SK-N-SH (cell line): ENCODE results near the gene NSUN2. TPM values are rescaled to one million over a fixed set of nuclear protein-coding genes. Genes with fewer than 3 reads are reported as not detected.

ENCODE experiments used
- CTCF ChIA-PET: fragments of 300-600, 350-600 bp; formaldehyde crosslinking; extraction: SDS; loops from one replicate; lab custom pipeline; 2021; lab: Yijun Ruan, JAX
- POLR2A ChIA-PET: fragments of 350-600 bp; sonication (Branson Sonifier 250); formaldehyde crosslinking; extraction: SDS; loops from one replicate; lab custom pipeline; 2020; ENCODE audit warnings: antibody characterized with exemption, inconsistent platforms; lab: Yijun Ruan, JAX
- DNase-seq: peaks from one replicate; pipeline ENCODE4 v3.0.0; 2012
- H2AFZ ChIP-seq: fragments of 200-600 bp; sonication (generic); 2 replicates; pipeline ENCODE4 v1.8.1; 2016; ENCODE audit warnings: antibody characterized with exemption, mild to moderate bottlenecking, low read depth
- H3F3A ChIP-seq: fragments of 200-600 bp; sonication (generic); replicated peaks from 2 replicates; pipeline ENCODE3; 2016; ENCODE audit warnings: antibody characterized with exemption, mild to moderate bottlenecking; ENCODE audit not compliant: insufficient read depth
- H3K27ac ChIP-seq, 2 experiments: fragments of 200-500 bp in 1 of 2; fragments of 200-600 bp in 1 of 2; sonication (Bioruptor generic) in 1 of 2; sonication (generic), shearing (Covaris generic) in 1 of 2; 2 replicates each; pipeline versions ENCODE4 v1.5.1 to v1.6.1; 2014 to 2016; ENCODE audit warnings: low read depth in 2 of 2, inconsistent platforms in 1 of 2, low read length in 1 of 2, mild to moderate bottlenecking in 1 of 2, mixed read lengths in 1 of 2
- H3K27me3 ChIP-seq: fragments of 200-600 bp; sonication (generic), shearing (Covaris generic); 2 replicates; pipeline ENCODE4 v1.6.1; 2016; ENCODE audit warnings: mixed run types; ENCODE audit not compliant: insufficient read depth
- H3K36me3 ChIP-seq, 2 experiments: fragments of 200-500 bp in 1 of 2; fragments of 200-600 bp in 1 of 2; sonication (Bioruptor generic) in 1 of 2; sonication (generic) in 1 of 2; replicated peaks in 1 of 2; 2 replicates each; pipeline versions ENCODE3 to v1.5.1; 2014 to 2016; ENCODE audit warnings: low read length in 1 of 2, mild to moderate bottlenecking in 1 of 2; ENCODE audit not compliant: insufficient read depth in 2 of 2, control insufficient read depth in 1 of 2
- H3K4me1 ChIP-seq, 2 experiments: fragments of 200-500 bp in 1 of 2; fragments of 200-600 bp in 1 of 2; sonication (Bioruptor generic) in 1 of 2; sonication (generic), shearing (Covaris generic) in 1 of 2; 2 replicates each; pipeline versions ENCODE4 v1.5.1 to v1.6.1; 2014 to 2016; ENCODE audit warnings: low read depth in 1 of 2, low read length in 1 of 2, mixed run types in 1 of 2; ENCODE audit not compliant: insufficient read depth in 2 of 2, control insufficient read depth in 1 of 2
- H3K4me2 ChIP-seq: fragments of 200-600 bp; sonication (generic), shearing (Covaris generic); 2 replicates; pipeline ENCODE4 v1.6.1; 2017; ENCODE audit warnings: mixed run types
- H3K4me3 ChIP-seq, 2 experiments: fragments of 200-500 bp in 1 of 2; fragments of 200-600 bp in 1 of 2; sonication (Bioruptor generic) in 1 of 2; sonication (generic), shearing (Covaris generic) in 1 of 2; 2 replicates each; pipeline versions ENCODE4 v1.5.1 to v1.8.1; 2014 to 2016; ENCODE audit warnings: low read depth in 2 of 2, inconsistent platforms in 1 of 2, low read length in 1 of 2, mild to moderate bottlenecking in 1 of 2, mixed read lengths in 1 of 2, moderate library complexity in 1 of 2
- H3K79me2 ChIP-seq: fragments of 200-600 bp; sonication (generic); 2 replicates; pipeline ENCODE4 v1.8.1; 2017; ENCODE audit warnings: mild to moderate bottlenecking; ENCODE audit not compliant: insufficient read depth
- H3K9ac ChIP-seq: fragments of 200-600 bp; sonication (generic); 2 replicates; pipeline ENCODE4 v1.6.1; 2017; ENCODE audit warnings: mixed run types
- H3K9me2 ChIP-seq: fragments of 200-600 bp; sonication (generic); 2 replicates; pipeline ENCODE4 v1.6.1; 2017; ENCODE audit warnings: mixed run types
- H3K9me3 ChIP-seq: fragments of 200-600 bp; sonication (generic); 2 replicates; pipeline ENCODE4 v1.6.1; 2017; ENCODE audit warnings: mixed run types, mild to moderate bottlenecking, moderate library complexity
- H4K20me1 ChIP-seq: fragments of 200-600 bp; sonication (generic); 2 replicates; pipeline ENCODE4 v1.6.1; 2017; ENCODE audit warnings: mild to moderate bottlenecking, mixed run types; ENCODE audit not compliant: insufficient read depth
- CHD2 ChIP-seq: fragments of 150-350 bp; IDR thresholded peaks from 2 replicates; pipeline ENCODE4 v1.6.1; 2018; ENCODE audit warnings: low read length; ENCODE audit not compliant: partially characterized antibody
- ELF1 ChIP-seq: IDR thresholded peaks from 2 replicates; pipeline ENCODE4 v1.4.0; 2012
- FOSL2 ChIP-seq: IDR thresholded peaks from 2 replicates; pipeline ENCODE4 v1.4.0; 2012; ENCODE audit warnings: low read depth, mild to moderate bottlenecking, moderate library complexity, borderline replicate concordance
- GABPA ChIP-seq: IDR thresholded peaks from 2 replicates; pipeline ENCODE4 v1.4.0; 2012; ENCODE audit warnings: low read depth, mild to moderate bottlenecking
- GATA2 ChIP-seq: sonication (generic); formaldehyde crosslinking; IDR thresholded peaks from 2 replicates; pipeline ENCODE4 v1.5.0; 2020; ENCODE audit warnings: mild to moderate bottlenecking, missing genetic modification reagents
- JUND ChIP-seq: IDR thresholded peaks from 2 replicates; pipeline ENCODE4 v1.4.0; 2012
- MAX ChIP-seq: IDR thresholded peaks from 2 replicates; pipeline ENCODE4 v1.4.0; 2012; ENCODE audit warnings: low read depth
- MEF2A ChIP-seq: IDR thresholded peaks from 2 replicates; pipeline ENCODE4 v1.4.0; 2012; ENCODE audit warnings: low read depth, borderline replicate concordance
- MXI1 ChIP-seq: IDR thresholded peaks from 2 replicates; pipeline ENCODE4 v1.6.1; 2012; ENCODE audit warnings: mild to moderate bottlenecking, low read depth, low read length, improper control_type of control experiment
- POLR2AphosphoS5 ChIP-seq: IDR thresholded peaks from 2 replicates; pipeline ENCODE4 v1.6.1; 2012; ENCODE audit warnings: low read depth, low read length
- RAD21 ChIP-seq: IDR thresholded peaks from 2 replicates; pipeline ENCODE4 v1.6.1; 2012; ENCODE audit warnings: mild to moderate bottlenecking, low read length
- RCOR1 ChIP-seq: fragments of 150-350 bp; IDR thresholded peaks from 2 replicates; pipeline ENCODE4 v1.6.1; 2017; ENCODE audit warnings: antibody characterized with exemption, low read length
- RFX5 ChIP-seq: IDR thresholded peaks from 2 replicates; pipeline ENCODE4 v1.6.1; 2012; ENCODE audit warnings: mild to moderate bottlenecking, improper control_type of control experiment, low read length
- RXRA ChIP-seq: IDR thresholded peaks from 2 replicates; pipeline ENCODE4 v1.4.0; 2012; ENCODE audit warnings: low read depth, mild to moderate bottlenecking, borderline replicate concordance
- SMC3 ChIP-seq: IDR thresholded peaks from 2 replicates; pipeline ENCODE4 v1.6.1; 2012; ENCODE audit warnings: low read depth, low read length, improper control_type of control experiment
- TAF1 ChIP-seq: IDR thresholded peaks from 2 replicates; pipeline ENCODE4 v1.6.1; 2012; ENCODE audit warnings: low read depth, mild to moderate bottlenecking, low read length, moderate library complexity, borderline replicate concordance
- TCF12 ChIP-seq: IDR thresholded peaks from 2 replicates; pipeline ENCODE4 v1.4.0; 2012
- USF1 ChIP-seq: IDR thresholded peaks from 2 replicates; pipeline ENCODE4 v1.4.0; 2012; ENCODE audit warnings: low read depth, borderline replicate concordance
- USF2 ChIP-seq: fragments of 150-350 bp; IDR thresholded peaks from 2 replicates; pipeline ENCODE4 v1.6.1; 2017; ENCODE audit warnings: antibody characterized with exemption, low read length, low read depth, borderline replicate concordance
- YY1 ChIP-seq: IDR thresholded peaks from 2 replicates; pipeline ENCODE4 v1.4.0; 2012; ENCODE audit warnings: low read depth, mild to moderate bottlenecking
- ZBTB33 ChIP-seq: IDR thresholded peaks from 2 replicates; pipeline ENCODE4 v1.4.0; 2012; ENCODE audit warnings: low read depth, borderline replicate concordance
- WGBS: methylation state at CpG from one replicate; pipeline ENCODE4 v1.1.6; 2017; ENCODE audit warnings: low lambda C conversion rate; 5-methylcytosine and 5-hydroxymethylcytosine counted together
- polyA plus RNA-seq, 3 experiments: library from polyadenylated mRNA; depleted of rRNA; stranded (reverse); fragments of >200 nt; gene quantifications; 2 replicates each; pipeline ENCODE4 v1.2.3, GENCODE V29; 2012

NSUN2 gene
- polyA plus RNA-seq, 1 of the 3 experiments (the other 2 are of a cell fraction), result 78.9 TPM

- no peak for TF ChIP-seq RAD21
- no peak for TF ChIP-seq POLR2AphosphoS5
Observed at GRCh38 chr5:6636293-6636692, 3.4 kb upstream of the NSUN2 start (continued).

GRCh38 chr5:6634788-6635430 is 2.1 kb upstream of the NSUN2 start:
- Histone ChIP-seq H3K9me3 (no peaks in the 10 kb centered on the region), H3F3A (no peaks in the 10 kb centered on the region), H3K27me3 (no peaks in the 10 kb centered on the region), H3K4me3 (peak overlapping the region in 1 of 2 experiments; percentile 95; a peak in 3 of 4 replicates), H3K4me1 (peaks cover 5 to 27% of the 10 kb centered on the region in 2 experiments; a peak in 2 of 4 replicates), H3K9me2 (no peaks in the 10 kb centered on the region), H4K20me1 (peaks cover 23% of the 10 kb centered on the region), H3K9ac (peak overlapping the region; percentile 42; the same call in 1 of the 2 replicates), H3K4me2 (peak overlapping the region; percentile 80), H3K36me3 (peaks cover 6 to 16% of the 10 kb centered on the region in 2 experiments), H3K79me2 (peaks cover 89% of the 10 kb centered on the region), H3K27ac (no peak overlapping the region), H2AFZ (no peak overlapping the region)
- no peak for DNase-seq
- TF ChIP-seq TAF1 (no peak), YY1 (no peak), CHD2 (no peak), MEF2A (no peak), RFX5 (no peak), RCOR1 (no peak), ZBTB33 (no peak), ELF1 (no peak), SMC3 (no peak), FOSL2 (no peak), RAD21 (no peak), GABPA (no peak), TCF12 (no peak), GATA2 (no peak)
- ChIA-PET CTCF (interaction anchor here (1.0 kb wide), 1 partner anchor 110 kb away, joined by 3 read pairs; no protein-coding TSS in a partner anchor), POLR2A (no interaction called here)
- WGBS, result 60% methylated on average over 5 of the region's 5 CpGs

- Histone ChIP-seq H3K9ac (peak overlapping the region; percentile 81; the same call in 1 of the 2 replicates), H3K27me3 (no peaks in the 10 kb centered on the region), H3K9me3 (no peaks in the 10 kb centered on the region), H4K20me1 (peaks cover 23% of the 10 kb centered on the region), H3K79me2 (peaks cover 92% of the 10 kb centered on the region), H3K4me2 (peak overlapping the region; percentile 80), H2AFZ (no peak overlapping the region), H3K27ac (no peak overlapping the region; a peak in 2 of 4 replicates), H3K36me3 (peaks cover 12 to 22% of the 10 kb centered on the region in 2 experiments), H3F3A (no peaks in the 10 kb centered on the region), H3K9me2 (no peaks in the 10 kb centered on the region), H3K4me3 (peak overlapping the region; percentile 91 to 95), H3K4me1 (peaks cover 5 to 24% of the 10 kb centered on the region in 2 experiments; a peak in 2 of 4 replicates)
- WGBS, result 2% methylated on average over 6 of the region's 6 CpGs
- peak; percentile 47 for DNase-seq
- POLR2A ChIA-PET, result no interaction called here
- CTCF ChIA-PET, result interaction anchor here (1.0 kb wide), 1 partner anchor 111 kb away, joined by 3 read pairs; no protein-coding TSS in a partner anchor
- TF ChIP-seq USF2 (no peak), RCOR1 (no peak), POLR2AphosphoS5 (no peak), RXRA (no peak), MAX (no peak), USF1 (no peak), JUND (no peak), GABPA (no peak), MXI1 (no peak), GATA2 (no peak)
Observed at GRCh38 chr5:6634306-6634705, 1.5 kb upstream of the NSUN2 start.
